GM19438 (cell line): ENCODE results near the gene CXCL6.

Experiments
- ATAC-seq: cut with Tn5 transposase; IDR thresholded peaks from one replicate; pipeline ENCODE4 v1.9.1; 2021; ENCODE audit warnings: low read depth; ENCODE audit not compliant: unreplicated experiment

The CXCL6 gene

GRCh38 chr4:73841243-73841925, 4.9 kb downstream of the CXCL6 start:
- ATAC-seq = no peak

- ATAC-seq = no peak
These were observed 6.2 kb downstream of the CXCL6 start for GRCh38 chr4:73842696-73843095.

GRCh38 chr4:73843369-73843768, 6.9 kb downstream of the CXCL6 start:
- ATAC-seq = no peak

DNA sequence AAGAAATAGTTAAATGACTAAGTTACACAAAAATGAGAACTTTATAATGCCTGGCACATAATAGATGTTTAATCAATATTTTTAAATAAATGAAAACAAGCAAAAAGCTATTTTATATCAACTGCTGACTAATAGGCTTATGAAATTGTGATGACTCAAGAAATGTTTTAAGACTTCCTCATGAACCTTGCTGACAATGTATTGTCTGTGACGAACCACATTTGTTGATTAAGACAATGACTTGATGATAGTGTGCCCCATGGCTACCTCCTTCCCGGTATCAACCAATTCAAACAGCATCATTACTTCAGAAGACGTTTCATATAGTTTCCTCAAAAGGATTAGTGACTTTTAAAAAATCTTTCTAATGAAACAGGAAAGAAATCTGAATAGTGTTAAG, 7.9 kb downstream of the CXCL6 start:
- ATAC-seq = no peak

- no peak for ATAC-seq
These were observed 8.3 kb downstream of the CXCL6 start for GRCh38 chr4:73844806-73845205.

DNA sequence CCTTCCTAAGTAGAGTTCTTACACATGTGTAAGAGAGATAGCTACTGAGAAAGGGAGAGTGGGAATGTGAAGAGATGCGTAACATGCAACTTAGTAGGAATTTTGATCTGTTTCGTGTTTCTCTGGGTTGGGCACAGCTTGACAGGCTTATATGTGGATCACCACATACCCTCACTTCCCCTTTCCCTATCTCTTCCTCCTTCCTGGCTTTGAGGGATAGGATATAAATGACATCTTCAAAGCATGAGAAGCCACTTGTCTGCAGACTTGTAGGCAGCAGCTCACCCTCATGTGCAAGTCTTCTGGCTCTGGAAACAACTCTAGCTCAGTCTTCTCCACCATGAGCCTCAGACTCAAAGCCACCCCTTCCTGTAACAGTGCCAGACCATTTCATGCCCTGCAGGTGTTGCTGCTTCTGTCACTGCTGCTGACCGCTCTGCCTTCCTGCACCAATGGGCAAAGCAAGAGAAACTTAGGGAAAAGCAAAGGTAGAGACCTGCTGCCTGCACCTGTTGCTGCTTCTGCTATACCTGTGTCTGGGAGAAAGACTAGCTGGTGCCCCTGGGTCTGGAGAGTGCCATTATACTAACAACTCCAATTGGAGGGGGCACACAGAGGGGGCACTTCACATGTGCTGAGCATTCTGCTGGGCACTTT, 11.2 kb downstream of the CXCL6 start:
- ATAC-seq = no peak

GRCh38 chr4:73848183-73848777, 11.8 kb downstream of the CXCL6 start:
- no peak for ATAC-seq

DNA sequence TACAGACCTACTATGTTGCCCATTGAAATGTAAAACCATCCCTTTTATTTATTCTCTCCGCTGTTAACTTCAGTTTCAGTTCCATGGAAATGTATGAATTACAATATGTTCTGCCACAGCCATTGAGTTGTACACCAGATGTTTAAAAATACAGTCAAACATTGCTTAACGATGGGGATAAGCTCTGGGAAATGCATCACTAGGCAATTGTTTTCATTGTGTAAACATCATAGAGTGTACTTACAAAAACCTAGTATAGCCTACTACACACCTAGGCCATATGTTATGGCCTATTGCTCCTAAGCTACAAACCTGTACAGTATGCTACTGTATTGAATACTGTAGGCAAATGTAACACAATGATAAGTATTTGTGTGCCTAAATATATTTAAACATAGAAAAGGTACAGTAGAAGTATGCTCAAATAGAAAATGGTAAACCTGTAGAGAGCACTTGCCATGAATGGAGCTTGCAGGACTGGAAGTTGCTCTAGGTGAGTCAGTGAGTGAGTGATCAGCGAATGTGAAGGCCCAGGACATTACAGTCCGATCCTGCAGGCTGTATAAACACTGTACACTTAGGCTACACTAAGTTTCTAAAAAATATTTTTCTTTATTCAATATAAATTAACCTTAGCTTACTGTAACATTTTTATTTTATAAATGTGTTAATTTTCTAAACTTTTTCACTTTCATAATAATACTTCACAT, 13.9 kb downstream of the CXCL6 start:
- ATAC-seq = no peak

GRCh38 chr4:73851293-73851692, 14.8 kb downstream of the CXCL6 start:
- ATAC-seq = no peak

DNA sequence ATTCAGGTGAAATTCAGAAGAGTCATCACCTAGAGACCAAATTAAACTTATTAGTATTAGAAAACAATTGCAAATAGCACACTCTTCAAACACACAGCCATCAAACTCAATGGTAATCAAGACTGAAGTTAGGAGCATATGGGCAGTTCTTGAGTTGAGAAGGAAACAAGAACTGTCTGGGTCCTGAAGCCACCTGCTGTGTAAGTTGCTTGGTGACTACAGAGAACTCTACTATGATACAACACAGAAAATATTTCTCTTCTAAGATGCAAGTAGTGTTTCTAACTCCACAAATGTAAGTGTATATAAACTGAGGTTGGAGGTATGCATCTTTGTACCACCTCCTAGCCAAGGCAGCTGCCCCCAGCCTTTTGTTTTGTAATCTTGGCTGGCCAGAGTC, 16.3 kb downstream of the CXCL6 start:
- ATAC-seq = no peak

GRCh38 chr4:73853246-73853704, 16.8 kb downstream of the CXCL6 start, which contains the start of gene PF4V1:
PF4V1 (plus strand) TSS chr4:73853296; CDS start chr4:73853363, 67 bp downstream.
- no peak for ATAC-seq

DNA sequence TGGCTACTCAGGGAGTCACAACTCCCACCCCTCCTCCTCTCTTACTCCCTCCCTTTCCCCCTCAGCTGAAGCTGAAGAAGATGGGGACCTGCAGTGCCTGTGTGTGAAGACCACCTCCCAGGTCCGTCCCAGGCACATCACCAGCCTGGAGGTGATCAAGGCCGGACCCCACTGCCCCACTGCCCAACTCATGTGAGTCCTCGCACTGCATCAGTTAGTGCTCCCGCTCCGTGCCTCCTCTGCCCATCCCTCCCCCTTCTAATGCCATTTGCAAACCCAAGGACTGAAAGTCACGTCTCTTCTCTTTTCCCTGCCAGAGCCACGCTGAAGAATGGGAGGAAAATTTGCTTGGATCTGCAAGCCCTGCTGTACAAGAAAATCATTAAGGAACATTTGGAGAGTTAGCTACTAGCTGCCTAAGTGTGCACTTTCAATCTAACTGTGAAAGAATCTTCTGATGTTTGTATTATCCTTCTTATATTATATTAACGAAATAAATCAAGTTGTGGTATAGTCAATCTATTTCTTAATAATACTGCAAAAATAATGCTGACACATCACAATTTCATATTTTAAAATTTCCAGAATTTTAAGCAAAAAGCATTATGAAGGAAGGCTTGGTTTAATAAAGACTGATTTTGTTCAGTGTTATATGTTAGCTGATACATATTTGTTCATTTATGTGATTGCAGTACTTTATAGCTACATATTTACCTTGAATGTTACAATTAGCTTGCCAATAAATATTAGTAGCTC, 17.4 kb downstream of the CXCL6 start:
- no peak for ATAC-seq

DNA sequence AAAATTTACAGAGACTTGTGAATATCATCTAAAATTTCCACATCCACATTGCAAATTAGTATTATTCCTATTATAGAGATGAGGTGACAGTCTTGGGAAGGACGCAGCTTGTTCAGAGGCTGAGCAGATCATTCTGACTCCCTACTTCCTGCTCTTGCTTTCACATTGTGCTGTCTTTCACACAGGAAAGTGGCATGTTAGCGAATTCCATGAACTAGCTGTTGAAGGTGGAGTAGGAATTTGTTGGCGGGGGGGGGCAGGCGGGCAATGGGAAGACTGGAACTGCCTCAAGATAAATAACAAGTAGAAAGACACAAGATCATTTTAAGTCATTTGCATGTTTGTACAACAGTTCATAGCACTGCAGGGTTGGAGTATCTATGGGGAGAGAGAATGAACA, 18.9 kb downstream of the CXCL6 start:
- ATAC-seq = no peak

GRCh38 chr4:73856518-73856917, 20.0 kb downstream of the CXCL6 start:
- no peak for ATAC-seq

GRCh38 chr4:73859614-73860088, 23.2 kb downstream of the CXCL6 start:
- ATAC-seq = no peak

DNA sequence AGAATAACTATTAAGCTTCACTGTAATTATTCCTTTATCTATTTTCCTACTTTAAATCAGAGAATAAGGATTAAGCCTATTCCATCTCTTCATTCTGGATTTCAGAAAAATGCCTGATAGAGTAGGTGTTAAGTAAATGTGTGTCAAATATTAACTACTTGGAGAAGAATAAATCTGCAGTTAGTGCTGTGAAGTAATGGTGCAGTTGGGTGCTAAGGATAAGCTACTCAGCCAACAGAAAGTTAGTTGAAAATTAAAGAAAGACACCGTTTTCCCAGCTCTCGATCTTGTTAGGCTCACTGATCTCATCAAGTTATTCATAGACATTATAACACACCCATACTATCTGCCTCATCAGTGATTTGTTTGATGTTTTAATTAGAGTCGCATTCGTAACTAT, 23.7 kb downstream of the CXCL6 start:
- ATAC-seq = no peak

GRCh38 chr4:73860917-73861316, 24.4 kb downstream of the CXCL6 start:
- no peak for ATAC-seq

- no peak for ATAC-seq
These were observed 25.8 kb downstream of the CXCL6 start for GRCh38 chr4:73862322-73862721.

- no peak for ATAC-seq
These were observed 27.9 kb downstream of the CXCL6 start for GRCh38 chr4:73864365-73864764.

DNA sequence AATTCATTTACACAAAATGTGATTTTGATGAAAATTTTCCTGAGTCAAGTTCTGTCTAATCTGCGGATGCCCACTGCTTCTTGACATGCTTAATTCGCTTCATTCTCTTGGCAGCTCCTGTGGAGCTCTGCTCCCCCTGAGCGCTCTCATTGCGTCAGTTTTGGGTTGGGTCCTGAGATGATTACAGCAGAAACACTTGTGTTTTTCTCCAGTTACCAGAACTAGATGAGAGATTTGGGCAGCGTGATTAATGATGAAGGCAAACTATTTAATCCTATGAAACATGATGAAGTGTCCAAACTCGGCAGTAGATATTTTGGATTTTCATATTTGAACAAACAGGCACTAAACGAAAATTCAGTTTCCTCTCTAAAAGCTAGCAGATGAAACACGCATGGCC, 28.5 kb downstream of the CXCL6 start:
- ATAC-seq = no peak
